ENCODE results near the gene TDRD7. TPM values are rescaled to one million over a fixed set of nuclear protein-coding genes. Genes with fewer than 3 reads are reported as not detected.
A peak's percentile ranks its signal among the peaks of the same experiment; 100 is the strongest.

The TDRD7 gene
- total RNA-seq, 4 donors from 2014 or later, result 3.6 to 19.4 (median 14.8) TPM

DNA sequence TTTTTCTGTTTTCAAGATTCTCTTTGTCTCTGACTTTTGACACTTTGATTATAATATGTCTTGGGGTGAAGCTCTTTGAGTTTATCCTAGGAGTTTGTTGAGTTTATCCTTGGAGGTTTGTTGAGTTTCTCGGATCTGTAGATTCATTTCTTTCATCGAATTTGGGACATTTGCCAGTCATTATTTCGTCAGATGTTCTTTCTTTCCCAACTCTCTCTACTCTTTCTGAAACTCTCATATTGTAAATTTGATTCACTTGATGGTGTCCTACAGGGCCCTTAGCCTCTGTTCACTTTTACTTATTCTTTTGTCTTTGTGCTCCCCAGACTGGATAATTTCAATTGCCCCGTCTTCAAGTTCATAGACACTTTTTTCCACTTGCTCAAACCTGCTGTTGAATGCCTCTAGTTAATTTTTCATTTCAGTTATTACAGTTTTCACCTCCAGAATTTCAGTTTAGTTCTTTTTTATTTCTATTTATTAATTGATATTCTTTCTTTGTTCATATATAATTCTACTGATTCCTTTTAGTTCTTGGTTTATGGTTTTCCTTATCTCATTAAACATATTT lies 8.1 kb upstream of the TDRD7 start:
- DNase-seq, result no peak
- Histone ChIP-seq H3K9me3 (peaks cover 0 to 17% of the 10 kb centered on the region in 2 donors), H3K27ac (no peak overlapping the region), H3K36me3 (no peaks in the 10 kb centered on the region), H3K4me1 (no peaks in the 10 kb centered on the region), H3K4me3 (no peak overlapping the region), H3K27me3 (no peaks in the 10 kb centered on the region)
- intact Hi-C loops (cut with DNase I; ENCODE audit: low total_unique reads), result no loop called here
- TF ChIP-seq, protein P1, sequence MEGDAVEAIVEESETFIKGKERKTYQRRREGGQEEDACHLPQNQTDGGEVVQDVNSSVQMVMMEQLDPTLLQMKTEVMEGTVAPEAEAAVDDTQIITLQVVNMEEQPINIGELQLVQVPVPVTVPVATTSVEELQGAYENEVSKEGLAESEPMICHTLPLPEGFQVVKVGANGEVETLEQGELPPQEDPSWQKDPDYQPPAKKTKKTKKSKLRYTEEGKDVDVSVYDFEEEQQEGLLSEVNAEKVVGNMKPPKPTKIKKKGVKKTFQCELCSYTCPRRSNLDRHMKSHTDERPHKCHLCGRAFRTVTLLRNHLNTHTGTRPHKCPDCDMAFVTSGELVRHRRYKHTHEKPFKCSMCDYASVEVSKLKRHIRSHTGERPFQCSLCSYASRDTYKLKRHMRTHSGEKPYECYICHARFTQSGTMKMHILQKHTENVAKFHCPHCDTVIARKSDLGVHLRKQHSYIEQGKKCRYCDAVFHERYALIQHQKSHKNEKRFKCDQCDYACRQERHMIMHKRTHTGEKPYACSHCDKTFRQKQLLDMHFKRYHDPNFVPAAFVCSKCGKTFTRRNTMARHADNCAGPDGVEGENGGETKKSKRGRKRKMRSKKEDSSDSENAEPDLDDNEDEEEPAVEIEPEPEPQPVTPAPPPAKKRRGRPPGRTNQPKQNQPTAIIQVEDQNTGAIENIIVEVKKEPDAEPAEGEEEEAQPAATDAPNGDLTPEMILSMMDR (IDR thresholded peaks at IDR 0.05), result no peak
- no peak for TF ChIP-seq POLR2A (IDR thresholded peaks at IDR 0.05)

DNA sequence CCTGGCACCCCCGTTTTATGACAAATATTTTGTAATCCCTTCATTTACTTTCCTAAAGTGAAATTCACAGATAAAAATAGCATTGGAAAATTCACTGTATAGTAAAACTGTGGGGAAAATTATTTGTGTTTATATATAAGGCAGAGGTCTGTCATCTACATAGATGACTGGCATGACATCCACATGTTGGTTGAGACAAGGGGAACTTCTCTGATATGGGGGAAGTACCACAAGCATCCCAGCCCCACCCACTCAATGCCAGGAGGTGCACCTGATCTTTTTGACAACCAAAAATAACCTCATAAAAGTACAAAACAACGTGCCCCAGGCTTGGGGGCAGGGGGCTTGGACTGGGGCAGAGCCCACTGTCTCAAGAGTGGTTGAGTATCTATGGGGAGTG lies 6.3 kb upstream of the TDRD7 start:
- Histone ChIP-seq H3K27me3 (no peaks in the 10 kb centered on the region), H3K36me3 (no peaks in the 10 kb centered on the region), H3K27ac (no peak overlapping the region), H3K9me3 (peaks cover 0 to 17% of the 10 kb centered on the region in 2 donors), H3K4me1 (no peaks in the 10 kb centered on the region), H3K4me3 (no peak overlapping the region)
- intact Hi-C loops (cut with DNase I; ENCODE audit: low total_unique reads), result no loop called here
- no peak for DNase-seq
- TF ChIP-seq, protein P1 (IDR thresholded peaks at IDR 0.05), result no peak
- no peak for TF ChIP-seq POLR2A (IDR thresholded peaks at IDR 0.05)

DNA sequence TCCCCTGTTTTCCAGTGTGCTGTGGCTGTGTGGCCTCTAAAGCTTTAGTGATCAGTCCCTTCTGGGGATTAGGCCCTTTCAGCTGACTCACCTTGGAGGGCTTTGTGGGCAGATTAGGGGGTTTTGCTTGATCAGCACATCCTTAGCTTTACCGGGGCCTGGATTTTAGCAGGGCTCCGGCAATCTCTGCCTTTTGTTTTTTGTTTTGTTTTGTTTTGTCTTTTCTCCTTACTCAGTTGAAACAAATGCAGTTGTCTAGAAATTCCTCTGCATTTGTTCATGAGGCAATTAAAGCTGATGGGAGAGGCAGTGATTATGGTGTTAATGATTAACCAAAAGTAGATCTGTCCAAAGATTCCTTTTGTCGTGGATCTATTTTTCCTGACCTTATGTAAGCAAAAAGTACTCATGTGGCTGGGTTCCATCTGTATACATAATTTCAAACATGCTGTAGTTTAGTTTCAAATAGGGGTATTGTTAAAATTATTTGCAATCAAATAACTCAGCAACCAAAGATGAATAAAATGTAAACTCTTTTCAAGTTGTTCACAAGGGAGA lies 5.2 kb upstream of the TDRD7 start:
- Histone ChIP-seq H3K9me3 (peaks cover 0 to 17% of the 10 kb centered on the region in 2 donors), H3K4me3 (no peak overlapping the region), H3K27ac (no peak overlapping the region), H3K36me3 (no peaks in the 10 kb centered on the region), H3K27me3 (no peaks in the 10 kb centered on the region), H3K4me1 (no peaks in the 10 kb centered on the region)
- no peak for DNase-seq
- intact Hi-C loops (cut with DNase I; ENCODE audit: low total_unique reads), result no loop called here
- TF ChIP-seq POLR2A (IDR thresholded peaks at IDR 0.05), result no peak
- TF ChIP-seq, protein P1 (IDR thresholded peaks at IDR 0.05), result no peak

DNA sequence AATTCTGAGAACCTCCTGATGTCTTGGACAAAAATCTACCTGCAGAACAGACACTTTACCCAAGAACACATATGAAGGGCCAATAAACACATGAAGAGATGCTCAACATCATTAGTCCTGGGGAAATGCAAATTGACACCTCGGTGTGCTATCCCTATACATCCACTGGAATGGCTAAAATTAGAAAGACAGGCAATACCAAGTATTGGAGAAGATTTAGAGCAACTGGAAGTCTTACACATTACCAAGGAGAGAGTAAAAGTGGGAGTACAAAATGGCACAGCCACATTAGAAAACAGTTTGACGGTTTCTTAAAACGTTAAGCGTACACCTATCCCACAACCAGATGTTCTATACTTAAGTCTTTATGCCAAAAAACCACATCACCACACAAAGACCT lies 3.3 kb upstream of the TDRD7 start:
- intact Hi-C loops (cut with DNase I; ENCODE audit: low total_unique reads), result no loop called here
- no peak overlapping the region for H3K27ac ChIP-seq

GRCh38 chr9:97411440-97411788 lies 482 bp upstream of the TDRD7 start:
- peak overlapping the region; percentile 3 to 86 for H3K27ac ChIP-seq
- no peak for DNase-seq
- intact Hi-C loops (cut with DNase I; ENCODE audit: low total_unique reads), result no loop called here

More for the DNA sequence above, 3.3 kb upstream of the TDRD7 start:
- TF ChIP-seq, protein P1 (IDR thresholded peaks at IDR 0.05), result no peak
- TF ChIP-seq POLR2A (IDR thresholded peaks at IDR 0.05), result no peak
- DNase-seq, result no peak
- no peaks in the 10 kb centered on the region for H3K36me3 ChIP-seq
- H3K4me1 ChIP-seq, result no peaks in the 10 kb centered on the region
- H3K27me3 ChIP-seq, result no peaks in the 10 kb centered on the region
- H3K4me3 ChIP-seq, result no peak overlapping the region
- H3K9me3 ChIP-seq, result peaks cover 0 to 13% of the 10 kb centered on the region in 2 donors

More at GRCh38 chr9:97411440-97411788, 482 bp upstream of the TDRD7 start:
- no peaks in the 10 kb centered on the region for H3K36me3 ChIP-seq
- H3K4me3 ChIP-seq, result peak overlapping the region; percentile 47 to 96
- H3K4me1 ChIP-seq, result no peaks in the 10 kb centered on the region
- TF ChIP-seq, protein P1 (IDR thresholded peaks at IDR 0.05), result no peak
- TF ChIP-seq POLR2A (IDR thresholded peaks at IDR 0.05), result no peak
- no peaks in the 10 kb centered on the region for H3K27me3 ChIP-seq
- no peaks in the 10 kb centered on the region for H3K9me3 ChIP-seq
